ELF-1 (cell line): ENCODE data around the gene CDK18.

Source experiments
- DNase-seq: peaks from one replicate; pipeline ENCODE4 v3.0.0-alpha.2; 2016; ENCODE audit warnings: low read depth, low spot score

CDK18 gene

GRCh38 chr1:205536759-205537361 is 32.4 kb downstream of the CDK18 start:
- no peak for DNase-seq

GRCh38 chr1:205537386-205538018 is 33.0 kb downstream of the CDK18 start:
- no peak for DNase-seq

- no peak for DNase-seq
Observed at GRCh38 chr1:205538235-205538840, 33.9 kb downstream of the CDK18 start.

- DNase-seq = no peak
Observed at GRCh38 chr1:205541161-205541886, 36.9 kb downstream of the CDK18 start.

- DNase-seq = no peak
Observed at GRCh38 chr1:205542367-205542766, 37.9 kb downstream of the CDK18 start.

- DNase-seq = peak; percentile 87
Observed at GRCh38 chr1:205543351-205544301, 39.2 kb downstream of the CDK18 start.

- DNase-seq = no peak
Observed at GRCh38 chr1:205545001-205545919, 40.8 kb downstream of the CDK18 start.

- no peak for DNase-seq
Observed at GRCh38 chr1:205545991-205546390, 41.5 kb downstream of the CDK18 start.

GRCh38 chr1:205546541-205546940 is 42.1 kb downstream of the CDK18 start:
- no peak for DNase-seq

GRCh38 chr1:205547936-205548827 is 43.7 kb downstream of the CDK18 start:
- DNase-seq = no peak

- no peak for DNase-seq
Observed at GRCh38 chr1:205554026-205554811, 49.8 kb downstream of the CDK18 start.

GRCh38 chr1:205561501-205562203 is 57.2 kb downstream of the CDK18 start:
- no peak for DNase-seq

GRCh38 chr1:205563927-205564441 is 59.5 kb downstream of the CDK18 start:
- DNase-seq = peak; percentile 80

- no peak for DNase-seq
Observed at GRCh38 chr1:205565799-205566198, 61.3 kb downstream of the CDK18 start.

- DNase-seq = no peak
Observed at GRCh38 chr1:205567716-205568115, 63.2 kb downstream of the CDK18 start.

GRCh38 chr1:205568135-205568468 is 63.6 kb downstream of the CDK18 start:
- no peak for DNase-seq

GRCh38 chr1:205568469-205569361 is 64.2 kb downstream of the CDK18 start:
- DNase-seq = no peak
